OCI-LY7 (cell line): ENCODE data around the gene RPL35.

Experiments used
- CTCF ChIP-seq: fragments of 200-600 bp; sonication (generic); conservative IDR thresholded peaks from 2 replicates; pipeline ENCODE4 v1.5.1; 2014; ENCODE audit warnings: mild to moderate bottlenecking, antibody characterized with exemption, low read length, moderate library complexity, mixed read lengths
- EZH2phosphoT487 ChIP-seq: fragments of 200-600 bp; sonication (generic); IDR thresholded peaks from 2 replicates; pipeline ENCODE4 v1.6.1; 2018; ENCODE audit warnings: low read depth, borderline replicate concordance, mild to moderate bottlenecking, mixed run types, antibody characterized with exemption, low read length, moderate library complexity, mixed read lengths

GRCh38 chr9:124861342-124862229 is at the start of gene RPL35, which contains the start of gene ARPC5L:
- TF ChIP-seq CTCF (peak; percentile 64), EZH2phosphoT487 (no peak)
